HuH-7 (cell line): ENCODE results near the gene PLEKHA7.

Experiments used
- DNase-seq: peaks from one replicate; pipeline ENCODE4 v3.0.0; 2011; ENCODE audit warnings: low spot score

PLEKHA7 gene

GRCh38 chr11:16773981-16774935 lies 240.0 kb downstream of the PLEKHA7 start:
- DNase-seq, result no peak

GRCh38 chr11:16772141-16772512 lies 242.1 kb downstream of the PLEKHA7 start:
- no peak for DNase-seq

- no peak for DNase-seq
Observed at GRCh38 chr11:16771350-16772140, 242.7 kb downstream of the PLEKHA7 start.

- DNase-seq, result no peak
Observed at GRCh38 chr11:16770016-16770415, 244.2 kb downstream of the PLEKHA7 start.

GRCh38 chr11:16769386-16769785 lies 244.8 kb downstream of the PLEKHA7 start:
- DNase-seq, result no peak

GRCh38 chr11:16767957-16768356 lies 246.3 kb downstream of the PLEKHA7 start:
- DNase-seq, result no peak

- DNase-seq, result no peak
Observed at GRCh38 chr11:16767137-16767536, 247.1 kb downstream of the PLEKHA7 start.

GRCh38 chr11:16764888-16765287 lies 249.3 kb downstream of the PLEKHA7 start:
- DNase-seq, result no peak

- DNase-seq, result no peak
Observed at GRCh38 chr11:16763746-16764145, 250.5 kb downstream of the PLEKHA7 start.

- no peak for DNase-seq
Observed at GRCh38 chr11:16759857-16760508, 254.2 kb downstream of the PLEKHA7 start.

GRCh38 chr11:16758382-16759024 lies 255.7 kb downstream of the PLEKHA7 start:
- DNase-seq, result no peak

GRCh38 chr11:16750417-16750816 lies 263.8 kb downstream of the PLEKHA7 start:
- no peak for DNase-seq

GRCh38 chr11:16749666-16750065 lies 264.5 kb downstream of the PLEKHA7 start:
- no peak for DNase-seq

GRCh38 chr11:16749092-16749491 lies 265.1 kb downstream of the PLEKHA7 start:
- no peak for DNase-seq

- no peak for DNase-seq
Observed at GRCh38 chr11:16745950-16746605, 268.1 kb downstream of the PLEKHA7 start.

- no peak for DNase-seq
Observed at GRCh38 chr11:16744128-16744725, 270.0 kb downstream of the PLEKHA7 start.

- DNase-seq, result no peak
Observed at GRCh38 chr11:16743478-16743877, 270.7 kb downstream of the PLEKHA7 start.

GRCh38 chr11:16741473-16741872 lies 272.7 kb downstream of the PLEKHA7 start:
- no peak for DNase-seq

GRCh38 chr11:16738947-16739815 lies 275.0 kb downstream of the PLEKHA7 start:
- DNase-seq, result no peak
